GM12874 (cell line): ENCODE measurements around the gene ZNF827.

ENCODE experiments used
- CTCF ChIP-seq: IDR thresholded peaks from 2 replicates; pipeline ENCODE4 v1.5.1; 2011; ENCODE audit warnings: low read depth, mild to moderate bottlenecking, control low read depth, low read length, moderate library complexity; ENCODE audit not compliant: insufficient read depth

The ZNF827 gene

GRCh38 chr4:145823743-145824142 lies 114.9 kb downstream of the ZNF827 start:
- no peak for TF ChIP-seq CTCF

- no peak for TF ChIP-seq CTCF
Observed at GRCh38 chr4:145822581-145822980, 116.0 kb downstream of the ZNF827 start.

- no peak for TF ChIP-seq CTCF
Observed at GRCh38 chr4:145822181-145822580, 116.4 kb downstream of the ZNF827 start.

GRCh38 chr4:145821766-145822165 lies 116.9 kb downstream of the ZNF827 start:
- TF ChIP-seq CTCF = no peak

GRCh38 chr4:145820407-145820806 lies 118.2 kb downstream of the ZNF827 start:
- TF ChIP-seq CTCF = no peak

GRCh38 chr4:145819853-145820181 lies 118.8 kb downstream of the ZNF827 start:
- no peak for TF ChIP-seq CTCF

GRCh38 chr4:145819101-145819852 lies 119.3 kb downstream of the ZNF827 start:
- no peak for TF ChIP-seq CTCF
